ENCODE data around the gene COBL.

GRCh38 chr7:51138123-51139085, 178.2 kb downstream of the COBL start:
- TF ChIP-seq TAF1 (IDR thresholded peaks at IDR 0.05; ENCODE audit: low read depth) (no peak), REST (IDR thresholded peaks at IDR 0.05; ENCODE audit: low read depth) (no peak), USF1 (IDR thresholded peaks at IDR 0.05) (no peak), RAD21 (IDR thresholded peaks at IDR 0.05; ENCODE audit: low read depth) (no peak), EP300 (IDR thresholded peaks at IDR 0.05; ENCODE audit: borderline replicate concordance) (no peak), TCF12 (IDR thresholded peaks at IDR 0.05; ENCODE audit: low read depth) (no peak)
